Chondrocyte (in vitro differentiated cells): ENCODE measurements around the gene FAM107B. TPM values are rescaled to one million over a fixed set of nuclear protein-coding genes. Genes with fewer than 3 reads are reported as not detected.
A peak's percentile ranks its signal among the peaks of the same experiment; 100 is the strongest.

Experiments used
- DNase-seq: peaks from one replicate; pipeline ENCODE4 v3.0.0; 2021; ENCODE audit warnings: mixed read lengths, low spot score
- H3K27ac Mint-ChIP-seq: one replicate; pipeline ENCODE4 v1.8.0; 2021; ENCODE audit warnings: mild to moderate bottlenecking, moderate library complexity, mixed read lengths; ENCODE audit not compliant: unreplicated experiment
- H3K27me3 Mint-ChIP-seq: 2 replicates; pipeline ENCODE4 v1.8.0; 2021; ENCODE audit warnings: low read depth, mixed read lengths
- H3K36me3 Mint-ChIP-seq: 2 replicates; pipeline ENCODE4 v1.8.0; 2021; ENCODE audit warnings: low read depth, mixed read lengths
- H3K4me1 Mint-ChIP-seq: 2 replicates; pipeline ENCODE4 v1.8.0; 2021; ENCODE audit warnings: low read depth, mild to moderate bottlenecking, mixed read lengths
- H3K4me3 Mint-ChIP-seq: one replicate; pipeline ENCODE4 v1.8.0; 2021; ENCODE audit warnings: mild to moderate bottlenecking, moderate library complexity, mixed read lengths; ENCODE audit not compliant: unreplicated experiment
- H3K9me3 Mint-ChIP-seq: 2 replicates; pipeline ENCODE4 v1.8.0; 2021; ENCODE audit warnings: low read depth, mixed read lengths
- long read RNA-seq: library from polyadenylated mRNA; stranded (forward); transcript quantifications from one replicate; pipeline ENCODE4 v2.0.0, GENCODE V29; 2021
- total RNA-seq: library from RNA; stranded (reverse); gene quantifications from 3 replicates; pipeline ENCODE4 v1.2.1, GENCODE V29; 2021
- TF ChIP-seq, protein P1 (sequence below): fragments of 200-600 bp; sonication (generic); IDR thresholded peaks from 2 replicates; pipeline ENCODE4 v1.5.0; 2021; ENCODE audit warnings: antibody characterized with exemption, mild to moderate bottlenecking, moderate library complexity

The FAM107B gene
- 13.8 to 29.6 TPM (median 29.1 TPM) in 3 replicates for total RNA-seq
- long read RNA-seq, transcript FAM107B-211 (4 exons, 2,633 nt), result major isoform, 26 of 34 reads
- long read RNA-seq, partial matches to known transcripts, result 1 of 34 reads
- long read RNA-seq, other reads (novel, unspliced or antisense), result 3 of 34 reads

DNA sequence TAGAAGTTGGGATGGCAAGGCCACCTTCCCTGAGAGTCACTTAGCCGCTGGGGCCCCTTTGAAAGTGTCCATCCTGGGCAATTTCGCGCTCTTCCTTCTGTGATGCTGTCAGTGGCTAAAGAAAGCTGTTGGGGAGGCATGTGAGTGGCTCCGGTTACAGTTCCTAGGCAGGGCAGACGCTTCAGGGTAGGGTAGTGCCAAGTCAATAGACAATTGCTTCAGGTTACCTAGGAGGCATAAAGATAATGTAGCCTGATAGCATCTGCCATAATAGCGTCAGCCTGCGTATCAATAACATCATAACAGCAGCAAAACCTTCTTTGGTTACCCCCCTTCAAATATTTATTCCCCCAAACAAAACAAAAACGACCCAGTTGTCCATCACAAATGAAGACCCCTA is at the start of gene FAM107B:
Gene FAM107B, minus strand, starts transcription at position 101 of the 400 bp plus-strand sequence. CDS start 234 bp downstream, outside the sequence.
- TF ChIP-seq, protein P1, sequence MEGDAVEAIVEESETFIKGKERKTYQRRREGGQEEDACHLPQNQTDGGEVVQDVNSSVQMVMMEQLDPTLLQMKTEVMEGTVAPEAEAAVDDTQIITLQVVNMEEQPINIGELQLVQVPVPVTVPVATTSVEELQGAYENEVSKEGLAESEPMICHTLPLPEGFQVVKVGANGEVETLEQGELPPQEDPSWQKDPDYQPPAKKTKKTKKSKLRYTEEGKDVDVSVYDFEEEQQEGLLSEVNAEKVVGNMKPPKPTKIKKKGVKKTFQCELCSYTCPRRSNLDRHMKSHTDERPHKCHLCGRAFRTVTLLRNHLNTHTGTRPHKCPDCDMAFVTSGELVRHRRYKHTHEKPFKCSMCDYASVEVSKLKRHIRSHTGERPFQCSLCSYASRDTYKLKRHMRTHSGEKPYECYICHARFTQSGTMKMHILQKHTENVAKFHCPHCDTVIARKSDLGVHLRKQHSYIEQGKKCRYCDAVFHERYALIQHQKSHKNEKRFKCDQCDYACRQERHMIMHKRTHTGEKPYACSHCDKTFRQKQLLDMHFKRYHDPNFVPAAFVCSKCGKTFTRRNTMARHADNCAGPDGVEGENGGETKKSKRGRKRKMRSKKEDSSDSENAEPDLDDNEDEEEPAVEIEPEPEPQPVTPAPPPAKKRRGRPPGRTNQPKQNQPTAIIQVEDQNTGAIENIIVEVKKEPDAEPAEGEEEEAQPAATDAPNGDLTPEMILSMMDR, result no peak
- H3K27me3 Mint-ChIP-seq, result peaks cover 1% of the 10 kb centered on the region
- H3K4me1 Mint-ChIP-seq, result peaks cover 13% of the 10 kb centered on the region
- H3K27ac Mint-ChIP-seq, result no peak within 1 kb of the TSS
- H3K36me3 Mint-ChIP-seq, result no peaks in the 10 kb centered on the region
- no peak within 1 kb of the TSS for H3K4me3 Mint-ChIP-seq
- no peaks in the 10 kb centered on the region for H3K9me3 Mint-ChIP-seq
- no peak for DNase-seq

DNA sequence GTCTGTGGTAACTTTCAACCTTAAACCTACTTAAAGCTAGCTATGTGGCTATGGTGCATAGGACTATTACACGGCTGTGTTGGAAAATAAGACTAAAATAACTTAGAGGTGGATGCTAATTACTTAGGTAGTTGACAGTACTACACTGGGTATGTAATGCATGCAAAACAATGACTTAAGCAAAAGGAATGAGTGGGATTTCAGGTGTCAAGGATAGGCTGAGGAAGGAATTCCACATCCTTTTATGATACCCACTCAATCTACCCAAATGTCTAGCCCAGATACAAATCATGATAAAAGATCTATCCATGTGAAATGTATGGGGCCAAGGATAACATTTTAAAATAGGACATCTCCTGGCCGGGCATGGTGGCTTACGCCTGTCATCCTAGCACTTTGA is 49.3 kb upstream of the FAM107B start:
- Mint-ChIP-seq H3K4me3 (no peak overlapping the region), H3K27me3 (peaks cover 9% of the 10 kb centered on the region), H3K4me1 (peaks cover 10% of the 10 kb centered on the region), H3K36me3 (no peaks in the 10 kb centered on the region), H3K9me3 (no peaks in the 10 kb centered on the region), H3K27ac (no peak overlapping the region)
- TF ChIP-seq, protein P1, result no peak
- DNase-seq, result no peak

DNA sequence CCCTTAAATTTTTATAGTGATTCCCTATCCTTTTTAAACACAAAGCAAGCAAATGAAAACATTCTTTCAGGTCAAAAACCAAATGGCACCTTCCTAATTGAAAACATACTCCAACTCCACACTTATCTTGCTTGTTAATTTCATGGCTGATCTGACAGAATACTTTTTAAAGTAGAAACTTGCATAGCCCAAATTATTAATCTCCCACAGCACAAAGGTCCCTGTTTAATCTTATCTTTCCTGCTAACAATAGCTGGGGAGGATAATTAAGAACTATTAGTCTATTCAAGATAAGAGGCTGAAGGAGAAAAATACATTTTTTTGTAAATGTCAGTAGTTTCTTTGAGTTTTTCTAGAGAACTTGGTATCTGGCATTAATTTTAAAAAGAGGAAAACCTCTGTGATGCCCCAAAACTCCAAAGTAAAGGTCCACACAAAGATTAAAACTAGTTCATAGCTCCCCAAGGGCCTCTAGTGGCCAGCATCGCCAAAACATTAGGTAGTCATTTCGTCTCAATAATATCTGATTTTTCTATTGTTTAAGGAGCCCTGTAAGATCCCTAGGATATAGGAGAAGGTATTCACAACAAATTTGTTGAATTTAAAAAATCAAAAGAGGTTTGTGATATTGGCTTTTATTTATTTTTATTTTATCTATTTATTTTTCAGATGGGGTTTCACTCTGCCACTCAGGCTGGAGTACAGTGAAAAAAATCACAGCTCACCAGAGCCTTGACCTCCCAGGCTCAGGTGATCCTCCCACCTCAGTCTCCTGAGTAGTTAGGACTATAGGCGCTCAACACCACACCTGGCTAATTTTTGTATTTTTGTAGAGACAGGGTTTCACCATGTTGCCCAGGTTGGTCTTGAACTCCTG is 48.4 kb upstream of the FAM107B start:
- Mint-ChIP-seq H3K27ac (no peak overlapping the region), H3K27me3 (peaks cover 9% of the 10 kb centered on the region), H3K9me3 (no peaks in the 10 kb centered on the region), H3K4me3 (no peak overlapping the region), H3K4me1 (peaks cover 10% of the 10 kb centered on the region), H3K36me3 (no peaks in the 10 kb centered on the region)
- TF ChIP-seq, protein P1, result peak; percentile 96
- no peak for DNase-seq

- Mint-ChIP-seq H3K27me3 (peaks cover 9% of the 10 kb centered on the region), H3K4me1 (peaks cover 10% of the 10 kb centered on the region), H3K27ac (no peak overlapping the region), H3K36me3 (no peaks in the 10 kb centered on the region), H3K4me3 (no peak overlapping the region), H3K9me3 (no peaks in the 10 kb centered on the region)
- TF ChIP-seq, protein P1, result no peak
- DNase-seq, result no peak
These were observed 47.1 kb upstream of the FAM107B start for GRCh38 chr10:14821635-14822375.

- Mint-ChIP-seq H3K4me3 (no peak overlapping the region), H3K27me3 (peaks cover 3% of the 10 kb centered on the region), H3K9me3 (no peaks in the 10 kb centered on the region), H3K36me3 (no peaks in the 10 kb centered on the region), H3K4me1 (peaks cover 10% of the 10 kb centered on the region), H3K27ac (no peak overlapping the region)
- DNase-seq, result no peak
- TF ChIP-seq, protein P1, result no peak
These were observed 46.1 kb upstream of the FAM107B start for GRCh38 chr10:14820775-14821154.
